NCI-H748 (cell line): ENCODE data around the gene ATP8B4.
"Not testable (repeated sequence)": the region's sequence is repeated elsewhere in the genome, so short reads cannot be mapped to it uniquely, and the experiment has no call there.

Source experiments
- DNase-seq: peaks from one replicate; lab custom pipeline; 2025; ENCODE audit not compliant: unreplicated experiment; lab: John Stamatoyannopoulos, UW

Gene ATP8B4

DNA sequence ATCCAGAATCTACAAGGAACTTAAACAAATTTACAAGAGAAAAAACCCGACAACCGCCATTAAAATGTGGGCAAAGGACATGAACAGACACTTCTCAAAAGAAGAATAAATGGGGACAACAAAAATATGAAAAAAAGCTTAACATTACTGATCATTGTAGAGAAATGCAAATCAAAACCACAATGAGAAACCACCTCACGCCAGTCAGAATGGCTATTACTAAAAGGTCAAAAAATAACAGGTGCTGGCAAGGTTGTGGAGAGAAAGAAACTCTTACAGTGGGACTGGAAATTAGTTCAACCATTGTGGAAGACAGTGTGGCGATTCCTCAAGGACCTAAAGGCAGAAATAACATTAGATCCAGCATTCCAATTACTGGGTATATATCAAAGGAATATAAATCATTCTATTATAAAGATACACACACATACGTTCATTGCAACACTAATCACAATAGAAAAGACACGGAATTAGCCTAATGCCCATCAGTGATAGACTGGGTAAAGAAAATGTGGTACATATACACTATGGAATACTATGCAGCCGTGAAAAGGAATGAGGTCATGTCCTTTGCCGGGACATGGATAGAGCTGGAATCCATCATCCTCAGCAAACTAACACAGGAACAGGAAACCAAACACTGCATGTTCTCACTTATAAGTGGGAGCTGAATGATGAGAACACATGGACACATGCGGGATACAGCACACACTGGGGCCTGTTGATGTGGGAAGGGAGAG lies 155.8 kb downstream of the ATP8B4 start:
- DNase-seq, result not testable (repeated sequence)

DNA sequence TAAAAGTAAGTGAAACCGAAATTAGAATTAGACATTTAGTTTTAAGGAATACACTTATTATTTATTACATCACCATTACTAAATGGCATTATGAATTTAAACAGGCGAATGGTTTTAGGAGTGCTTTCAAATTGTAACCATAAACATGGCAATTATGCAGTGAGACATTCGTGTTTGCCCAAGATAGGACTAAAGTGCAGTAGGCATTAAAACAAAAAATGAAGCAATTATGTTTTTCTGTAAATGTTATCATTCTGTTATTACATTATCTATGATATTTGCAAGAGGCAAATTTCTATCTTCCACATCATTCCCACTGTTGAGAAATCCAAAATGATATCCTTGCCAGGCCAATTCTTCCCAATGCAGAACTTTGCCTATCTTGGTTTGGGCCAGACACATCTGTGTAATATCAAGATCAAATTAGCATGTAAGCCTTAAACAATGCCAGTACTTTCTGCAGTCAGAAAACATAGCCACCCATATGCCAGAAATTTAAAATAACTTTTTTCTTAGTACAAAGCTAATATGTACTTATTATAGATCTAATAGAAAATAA lies 156.9 kb downstream of the ATP8B4 start:
- DNase-seq, result no peak

DNA sequence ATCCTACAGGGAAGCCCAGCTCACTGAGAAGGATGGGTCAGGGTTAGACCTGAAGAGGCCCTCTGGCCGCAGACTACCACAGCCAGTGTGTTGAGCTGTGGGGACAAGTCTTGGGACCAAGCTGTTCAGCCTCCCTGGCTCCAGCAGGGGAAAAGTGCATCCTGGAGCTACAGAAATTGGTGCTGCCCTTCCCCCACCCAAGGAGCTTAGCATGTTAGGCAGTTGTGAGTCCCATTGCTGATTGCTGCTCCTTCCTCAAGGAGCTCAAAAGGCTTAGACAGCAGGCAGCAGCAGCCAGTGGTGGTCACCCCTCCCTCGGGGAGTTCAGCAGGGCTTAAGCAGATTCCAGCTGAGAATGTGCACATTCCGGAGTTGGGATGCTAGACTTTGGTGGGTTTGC lies 165.6 kb downstream of the ATP8B4 start:
- DNase-seq, result no peak

DNA sequence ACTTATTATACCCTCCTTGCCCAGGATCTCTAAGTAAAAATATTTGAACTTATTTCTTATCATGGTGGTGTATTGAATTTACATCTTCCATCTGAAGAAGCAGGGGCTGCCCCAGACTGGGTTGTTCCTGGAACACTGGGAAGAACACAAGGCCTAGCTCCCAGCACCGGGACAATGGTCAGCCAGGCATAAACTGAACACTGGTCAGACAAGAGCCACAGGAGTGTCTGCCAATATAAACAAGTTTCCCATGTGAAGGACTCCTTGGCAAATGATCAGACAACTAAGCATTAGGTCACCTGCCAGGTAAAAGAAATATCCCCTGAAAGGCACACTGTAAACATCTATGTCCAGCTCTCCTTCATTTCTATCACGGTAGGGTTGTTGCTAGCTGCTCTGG lies 172.4 kb downstream of the ATP8B4 start:
- DNase-seq, result peak; percentile 2

DNA sequence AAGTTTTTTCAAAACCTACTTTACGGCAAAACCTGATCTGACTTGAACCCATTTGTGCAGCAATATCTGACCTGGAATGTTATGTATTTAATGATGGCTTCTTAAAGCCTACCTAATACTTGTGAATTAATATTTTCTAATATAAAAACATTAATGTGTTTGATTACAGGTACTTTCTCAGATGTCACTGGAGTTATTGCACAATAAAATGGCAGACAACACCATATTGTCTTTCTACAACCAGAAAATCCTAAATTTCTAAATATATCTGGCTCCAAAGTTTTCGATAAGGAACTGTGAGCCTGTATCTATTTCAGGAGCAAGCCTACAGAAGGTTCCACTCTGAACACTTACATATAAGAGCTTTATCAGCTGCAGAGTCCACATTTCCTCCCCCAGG lies 184.5 kb downstream of the ATP8B4 start:
- no peak for DNase-seq

DNA sequence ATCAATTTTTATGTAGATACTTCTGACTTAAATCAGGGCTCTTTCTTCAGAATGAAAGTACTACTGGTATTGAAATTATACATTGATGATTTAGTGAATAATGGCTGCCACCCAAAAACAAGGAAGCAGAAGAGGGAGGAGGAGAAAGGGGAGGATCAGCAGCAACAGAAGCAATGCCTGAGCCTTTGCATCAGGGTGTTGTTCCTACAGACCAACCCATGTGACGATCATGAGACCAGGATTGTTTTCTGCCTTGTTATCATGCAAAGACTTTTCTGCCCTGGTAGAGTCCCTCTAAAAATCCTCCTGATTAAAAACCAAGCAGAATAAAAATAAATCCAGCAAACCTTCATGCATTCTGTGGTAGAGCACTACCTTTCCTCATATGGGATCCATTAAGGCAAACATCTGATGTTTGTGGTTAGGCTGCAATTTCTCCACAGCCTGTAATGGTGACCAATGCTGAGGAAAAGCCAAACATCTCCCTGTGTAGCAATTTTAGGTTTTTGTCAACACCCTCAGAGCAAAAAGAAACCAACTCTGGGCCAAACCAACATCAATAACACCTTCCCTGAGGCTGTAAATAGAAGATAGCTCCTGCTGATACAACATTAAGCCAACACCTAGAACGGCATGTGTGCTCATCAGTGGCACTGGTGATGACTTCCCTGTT lies 191.7 kb downstream of the ATP8B4 start:
- no peak for DNase-seq

DNA sequence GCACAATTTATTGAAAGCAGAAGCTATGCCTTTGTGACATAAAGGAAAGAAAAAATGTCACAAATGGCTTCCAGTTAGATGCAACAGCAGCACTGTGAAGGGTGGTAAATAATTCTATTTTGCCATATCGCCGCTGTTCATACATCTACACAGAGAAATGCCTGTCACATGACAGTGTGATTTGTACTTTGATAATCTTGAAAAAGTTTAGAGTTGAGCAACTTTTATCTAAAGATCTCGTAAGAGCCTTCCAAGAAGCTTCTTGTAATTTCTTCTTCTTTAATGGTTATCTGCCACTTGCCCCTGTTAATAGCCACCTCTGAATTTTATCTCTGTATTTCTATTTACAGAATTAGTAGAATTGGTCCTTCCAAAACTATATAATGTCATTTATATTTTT lies 192.3 kb downstream of the ATP8B4 start:
- DNase-seq, result no peak

DNA sequence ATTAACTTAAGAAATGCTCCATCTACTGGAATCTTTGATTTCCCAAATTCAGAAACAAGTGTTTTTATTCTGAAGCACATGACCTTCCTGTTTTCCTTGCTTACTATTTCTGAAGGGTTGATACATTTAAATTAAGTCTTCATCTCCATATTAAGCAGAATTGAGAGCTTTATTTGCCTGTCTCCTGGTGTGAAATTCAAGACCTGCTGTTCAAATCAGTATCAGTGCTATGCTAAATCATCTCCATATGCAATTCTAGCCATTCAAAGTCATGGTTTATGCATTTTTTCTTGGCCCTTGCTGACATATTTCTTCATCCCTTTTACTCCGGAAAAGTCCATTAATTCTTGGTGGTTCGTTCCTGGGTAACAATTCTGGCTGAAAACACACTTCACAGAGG lies 195.4 kb downstream of the ATP8B4 start:
- no peak for DNase-seq

DNA sequence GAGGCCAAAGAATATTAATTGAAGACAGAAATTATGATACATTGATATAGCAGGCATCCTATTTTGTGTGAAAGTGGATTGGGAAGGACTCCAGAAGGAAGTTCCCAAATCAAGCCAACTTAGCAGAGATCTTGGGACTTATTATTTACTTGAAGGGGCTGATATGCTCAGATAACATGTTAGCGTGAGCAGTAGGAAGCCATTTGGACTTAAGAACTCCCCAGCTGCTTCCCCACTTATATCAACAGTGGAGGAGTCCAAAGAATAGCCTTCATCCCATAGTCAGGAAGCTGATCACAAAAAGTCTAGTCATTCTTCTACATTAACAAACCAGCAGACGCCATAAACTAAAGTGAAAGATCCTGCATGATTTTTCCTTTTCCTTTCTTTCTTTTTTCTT lies 200.0 kb downstream of the ATP8B4 start:
- DNase-seq, result no peak

DNA sequence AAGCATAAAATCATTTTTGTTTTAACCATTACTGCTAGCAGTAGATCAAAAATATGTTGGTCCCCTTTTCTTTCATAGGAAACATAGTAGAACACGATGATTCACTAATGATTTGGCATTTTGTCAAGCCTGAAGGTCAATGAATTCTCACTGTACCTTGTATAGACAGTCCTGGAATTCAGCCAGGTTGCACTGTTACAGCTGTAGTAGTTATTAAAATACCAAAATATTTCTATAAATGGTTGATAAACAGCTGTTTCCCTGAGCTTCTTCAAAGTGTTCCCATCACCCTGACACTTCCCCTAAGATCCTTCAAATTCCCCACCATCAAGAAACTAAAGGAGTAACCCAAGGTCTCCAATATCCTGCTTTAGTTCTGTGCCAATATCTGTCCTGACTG lies 200.9 kb downstream of the ATP8B4 start:
- DNase-seq, result no peak

DNA sequence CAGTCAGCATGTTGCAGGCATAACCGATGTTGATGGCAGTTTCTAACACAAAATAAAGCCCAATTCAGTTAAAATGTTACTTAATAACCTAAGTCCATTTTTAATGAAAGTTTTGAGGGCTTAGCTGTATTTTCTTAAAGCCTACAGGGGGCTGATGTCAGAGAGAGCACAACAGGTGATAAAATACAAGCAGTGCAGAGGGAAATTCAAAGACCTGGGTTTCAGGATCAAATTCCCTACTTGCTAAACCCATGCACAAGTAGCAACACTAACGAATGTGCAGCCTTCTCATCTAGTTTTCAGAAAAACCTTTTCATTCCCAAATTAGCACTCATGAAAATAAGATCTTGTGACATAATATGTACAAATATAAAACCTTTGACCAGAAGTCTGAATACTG lies 202.0 kb downstream of the ATP8B4 start:
- no peak for DNase-seq

DNA sequence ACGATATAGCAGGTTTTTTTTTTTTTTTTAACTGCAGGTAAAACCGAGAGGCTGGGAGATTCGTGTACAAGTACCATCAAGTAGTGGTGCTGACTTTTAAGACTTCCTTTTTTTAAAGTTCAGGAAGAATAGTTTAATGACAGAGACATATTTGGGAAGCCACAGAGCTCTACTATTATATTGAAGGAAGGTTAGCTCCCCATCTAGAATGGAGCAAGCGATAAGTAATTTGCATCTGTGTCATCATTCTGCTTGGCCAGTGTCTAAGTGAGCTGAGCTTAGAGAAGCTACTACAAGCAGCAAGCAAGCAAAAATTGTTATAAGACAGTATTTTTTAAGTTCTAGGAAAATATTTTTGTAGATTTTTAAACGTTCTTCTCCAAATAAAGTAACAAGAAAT lies 203.2 kb downstream of the ATP8B4 start:
- DNase-seq, result no peak

DNA sequence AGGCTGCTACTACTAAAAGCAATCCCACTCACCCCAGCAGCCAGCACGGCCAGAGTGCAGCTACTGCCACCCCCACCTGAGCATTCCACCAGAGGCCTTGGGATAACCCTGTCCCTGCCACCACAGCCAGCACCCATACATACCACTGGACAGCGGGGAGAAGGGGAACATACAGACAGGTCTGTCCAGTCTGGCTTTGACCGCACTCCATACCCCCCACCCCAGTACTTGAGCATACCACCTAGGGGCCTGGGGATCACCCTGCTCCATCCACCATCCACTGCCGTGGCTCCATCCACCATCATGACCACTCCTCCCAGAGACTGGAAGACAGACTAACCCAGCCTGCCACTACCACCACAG lies 210.1 kb downstream of the ATP8B4 start:
- no peak for DNase-seq

DNA sequence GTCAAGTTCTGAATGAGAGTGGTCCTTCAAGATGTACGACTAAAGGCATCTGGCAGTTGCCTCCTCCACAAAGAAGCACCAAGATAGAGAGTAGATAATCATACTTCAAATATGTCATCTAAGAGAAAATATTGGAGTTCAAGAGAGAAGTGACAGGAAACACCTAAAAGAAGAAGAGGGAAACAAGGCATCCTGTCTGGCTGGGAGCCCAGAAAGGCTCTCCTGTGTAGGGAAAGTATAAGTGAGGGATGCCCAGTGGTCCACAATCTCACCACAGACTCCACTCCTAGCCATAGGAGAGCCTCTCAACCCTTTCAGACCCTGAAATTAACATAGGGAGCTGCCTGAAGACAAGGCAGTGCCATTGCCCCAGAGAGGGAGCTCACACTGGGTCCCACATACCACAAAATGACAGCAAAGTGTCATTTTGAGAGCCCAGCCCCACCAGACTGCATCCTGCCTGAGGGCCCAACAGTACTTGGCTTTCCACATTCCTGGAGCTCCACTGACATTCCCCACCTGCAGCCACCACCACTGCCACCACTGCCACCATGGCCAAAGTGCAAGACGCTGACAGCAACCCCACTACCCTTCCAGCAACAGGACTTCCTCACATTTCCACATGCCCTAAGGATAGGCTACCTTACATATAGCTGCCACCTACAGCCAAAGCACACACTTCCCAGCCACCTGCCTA lies 210.6 kb downstream of the ATP8B4 start:
- no peak for DNase-seq

DNA sequence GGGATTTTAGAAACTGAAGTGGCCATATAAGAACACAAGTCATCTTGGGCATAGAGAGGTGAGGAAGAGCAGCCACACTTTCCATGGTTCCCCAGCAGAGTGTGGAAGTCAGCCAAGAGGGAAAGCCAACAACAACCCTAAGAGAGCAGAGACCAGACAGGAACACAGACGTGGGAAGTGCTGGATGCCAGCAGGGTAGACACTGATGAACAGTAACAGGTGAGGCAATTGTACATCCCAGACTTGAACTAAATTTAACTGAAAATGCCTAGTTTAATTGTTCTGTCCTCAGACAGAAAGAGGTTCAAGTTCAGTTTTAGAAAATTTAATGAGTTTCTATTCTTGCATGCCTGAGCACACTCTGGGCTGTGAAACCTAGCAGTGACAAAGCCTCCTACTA lies 212.1 kb downstream of the ATP8B4 start:
- no peak for DNase-seq

DNA sequence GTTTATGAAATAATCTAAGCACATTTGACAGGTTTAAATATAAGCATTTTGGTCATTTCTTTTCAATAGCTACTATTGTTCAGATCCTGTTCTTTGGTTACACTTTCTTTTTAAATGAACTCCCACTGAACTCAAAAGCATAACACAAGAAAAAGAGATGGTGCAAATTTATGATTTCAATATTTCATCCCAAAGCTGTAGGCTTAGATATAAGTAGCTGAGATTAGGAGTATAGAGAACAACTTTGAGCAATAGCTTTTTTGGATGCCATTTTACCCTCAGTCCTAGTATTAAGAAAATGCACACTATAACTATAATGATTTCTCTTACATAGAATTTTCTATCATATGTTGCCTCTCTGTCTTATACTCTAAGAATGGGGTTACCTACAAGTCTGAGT lies 213.8 kb downstream of the ATP8B4 start:
- DNase-seq, result no peak

DNA sequence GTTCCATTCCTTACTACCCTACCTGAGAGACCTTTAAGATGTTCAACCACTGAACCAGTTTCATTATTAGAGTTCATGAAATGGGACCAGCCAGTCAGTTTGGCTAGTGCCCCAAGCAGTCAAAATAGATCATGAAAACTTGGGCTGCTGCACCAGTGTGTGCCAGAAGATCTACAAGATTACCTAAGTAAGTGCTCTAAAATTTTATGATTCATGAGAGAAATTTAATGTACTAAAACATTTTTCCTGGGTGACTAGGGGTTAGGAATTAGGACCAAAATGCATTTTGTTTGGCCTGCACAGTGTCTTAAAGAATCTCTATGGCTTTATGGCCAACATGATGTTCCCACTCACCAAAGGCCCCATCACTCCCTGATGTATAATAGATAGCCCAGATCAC lies 214.7 kb downstream of the ATP8B4 start:
- DNase-seq, result no peak

DNA sequence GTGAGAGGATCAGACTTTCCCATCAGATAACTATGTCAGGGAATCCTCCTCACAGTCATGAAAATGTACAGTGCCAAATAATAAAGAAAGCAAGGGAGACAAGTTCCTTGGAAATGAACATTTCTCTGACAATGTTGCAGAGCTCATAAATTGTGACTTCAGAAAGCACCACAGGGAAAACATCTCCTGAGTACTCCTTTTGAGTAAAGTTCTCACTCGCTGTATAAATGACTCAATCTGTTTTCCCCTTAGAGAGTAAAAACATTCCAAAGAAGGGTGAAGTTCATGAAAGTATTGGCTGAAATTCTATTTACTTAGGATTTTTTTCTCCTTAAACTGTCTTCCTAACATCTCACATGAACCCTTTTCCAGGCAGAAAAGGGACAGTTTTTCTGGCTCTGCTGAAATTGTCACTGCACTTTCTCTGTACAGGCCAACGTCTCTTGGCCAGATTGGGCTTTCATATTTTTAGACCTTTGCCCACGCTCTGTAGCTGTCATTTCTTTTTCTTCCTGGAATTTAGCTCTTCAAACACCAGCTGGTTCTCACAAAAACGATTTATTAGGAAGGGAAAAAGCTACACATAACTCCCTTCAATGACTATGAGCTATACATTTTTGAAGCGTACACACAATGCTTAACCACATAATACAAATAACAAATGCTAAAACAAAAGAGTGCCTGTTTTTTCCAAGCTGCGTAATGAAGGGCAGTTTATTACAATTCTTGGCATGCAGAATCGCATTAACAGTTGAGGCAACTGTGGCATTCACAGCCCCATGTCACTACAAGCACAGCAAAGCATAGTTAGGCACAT lies 216.1 kb downstream of the ATP8B4 start:
- DNase-seq, result no peak

DNA sequence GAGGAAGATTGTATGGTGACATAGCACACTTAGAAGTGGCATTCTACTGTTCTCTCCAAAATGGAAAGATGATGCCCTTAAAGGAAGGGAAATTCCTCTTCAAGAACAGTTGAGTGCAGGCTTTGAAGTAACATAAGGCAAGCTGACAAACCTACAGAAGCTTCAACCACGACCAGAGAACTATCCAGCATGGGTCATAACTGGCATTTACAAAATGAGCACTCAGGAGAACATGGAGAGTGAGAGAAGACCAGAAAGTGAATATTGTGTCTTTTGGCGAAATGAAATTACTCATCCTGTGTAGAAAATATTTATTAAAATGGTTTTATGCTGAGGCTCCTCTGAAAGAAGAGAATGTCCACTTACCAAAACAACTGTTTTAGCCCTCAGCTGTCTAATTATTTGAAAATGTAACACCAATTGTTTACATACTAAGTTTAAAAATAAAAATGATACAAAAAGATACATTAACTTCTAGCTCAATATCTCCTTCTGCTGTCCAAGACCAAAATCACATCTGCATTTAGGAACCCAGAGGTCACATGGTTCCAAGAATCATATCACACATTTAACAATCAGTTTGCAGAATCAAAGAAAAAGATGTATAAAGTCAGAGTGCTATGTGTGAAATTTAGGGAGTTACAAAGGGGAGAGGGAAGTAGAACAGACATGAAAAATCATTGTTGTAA lies 216.9 kb downstream of the ATP8B4 start:
- no peak for DNase-seq

DNA sequence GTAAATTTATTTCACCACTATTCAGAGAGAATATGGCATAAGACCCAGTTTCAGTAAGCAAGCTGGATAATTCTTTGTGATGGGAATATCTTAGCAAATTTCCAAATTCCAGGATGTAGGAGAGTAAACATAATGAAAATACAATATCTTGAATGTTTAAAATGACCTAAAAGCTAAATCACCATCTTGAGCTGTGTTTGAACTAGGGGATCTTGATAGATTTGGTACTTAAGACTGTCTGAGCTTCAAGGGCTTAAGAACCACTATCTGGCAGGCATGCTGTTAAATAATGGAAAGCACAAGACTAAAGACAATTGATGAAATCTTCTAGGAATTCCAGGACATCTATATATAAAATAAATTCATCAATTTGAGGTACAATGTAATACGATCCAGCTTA lies 217.7 kb downstream of the ATP8B4 start:
- DNase-seq, result no peak

DNA sequence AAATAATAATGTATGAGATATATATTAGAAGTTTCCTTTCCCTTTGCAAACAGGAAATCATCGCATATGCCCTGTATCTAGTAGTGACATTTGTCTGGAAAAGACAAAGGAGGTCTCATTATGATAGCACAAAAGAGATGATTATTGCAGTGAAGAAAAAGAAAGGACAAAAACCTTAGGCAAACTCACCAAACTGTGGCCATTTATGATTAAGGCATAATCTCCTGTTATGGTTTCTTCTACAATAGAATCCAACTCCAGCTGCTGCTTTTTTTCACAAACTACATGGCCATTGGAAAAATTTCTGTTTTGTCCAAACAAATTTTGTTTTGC lies 218.2 kb downstream of the ATP8B4 start:
- no peak for DNase-seq
